Esophagus muscularis mucosa (tissue), 4 donors: ENCODE data around the gene TUBA1B.

Source experiments
- CTCF ChIP-seq, 3 experiments: fragments of 200-600 bp in 2 of 3; fragments of 450-650 bp in 1 of 3; sonication (generic) in 2 of 3; IDR thresholded peaks; one replicate each; pipeline ENCODE4 v1.5.1; 2017 to 2019; ENCODE audit warnings: antibody characterized with exemption in 3 of 3, mild to moderate bottlenecking in 2 of 3, moderate library complexity in 1 of 3
- EP300 ChIP-seq: sonication (generic); formaldehyde crosslinking; IDR thresholded peaks from one replicate; pipeline ENCODE4 v1.6.1; 2017; ENCODE audit warnings: antibody characterized with exemption
- POLR2A ChIP-seq: fragments of 450-650 bp; IDR thresholded peaks from one replicate; pipeline ENCODE4 v1.6.1; 2017; ENCODE audit warnings: antibody characterized with exemption, moderate library complexity, mild to moderate bottlenecking, low read depth
- POLR2AphosphoS5 ChIP-seq, 2 donors: sonication (generic); formaldehyde crosslinking; IDR thresholded peaks; one replicate each; pipeline ENCODE4 v1.6.1; 2017; ENCODE audit warnings: antibody characterized with exemption in 2 of 2

- no peak for TF ChIP-seq EP300
- no peak for TF ChIP-seq POLR2AphosphoS5 (IDR thresholded peaks at IDR 0.05)
- no peak for TF ChIP-seq CTCF (IDR thresholded peaks at IDR 0.05)
- TF ChIP-seq POLR2A = no peak
These were observed 38.3 kb downstream of the TUBA1B start for GRCh38 chr12:49092816-49093406.
